DMS 273 (cell line): ENCODE data around the gene DBH.

ENCODE experiments used
- DNase-seq: peaks from one replicate; lab custom pipeline; 2025; ENCODE audit not compliant: unreplicated experiment; lab: John Stamatoyannopoulos, UW

DBH gene

DNA sequence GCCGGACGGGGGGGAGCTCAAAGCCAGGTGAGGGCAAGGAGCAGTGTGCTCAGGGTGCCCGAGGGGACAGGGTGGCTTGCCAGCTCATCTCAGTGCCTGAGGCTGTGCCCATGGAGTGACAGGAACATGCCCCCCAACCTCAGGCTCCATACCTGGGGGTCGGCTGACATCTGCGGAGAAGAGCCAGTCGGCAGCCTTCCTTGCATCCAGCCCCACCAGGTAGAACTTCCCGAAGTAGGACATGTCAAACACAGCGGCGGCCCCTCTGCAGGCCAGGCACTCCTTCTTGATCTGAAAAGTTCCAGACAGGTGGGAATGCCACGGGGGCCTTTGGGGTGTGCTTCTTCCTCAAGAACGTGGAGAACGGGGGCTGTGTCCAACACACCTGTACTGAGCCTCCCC lies 59.9 kb downstream of the DBH start:
- no peak for DNase-seq

DNA sequence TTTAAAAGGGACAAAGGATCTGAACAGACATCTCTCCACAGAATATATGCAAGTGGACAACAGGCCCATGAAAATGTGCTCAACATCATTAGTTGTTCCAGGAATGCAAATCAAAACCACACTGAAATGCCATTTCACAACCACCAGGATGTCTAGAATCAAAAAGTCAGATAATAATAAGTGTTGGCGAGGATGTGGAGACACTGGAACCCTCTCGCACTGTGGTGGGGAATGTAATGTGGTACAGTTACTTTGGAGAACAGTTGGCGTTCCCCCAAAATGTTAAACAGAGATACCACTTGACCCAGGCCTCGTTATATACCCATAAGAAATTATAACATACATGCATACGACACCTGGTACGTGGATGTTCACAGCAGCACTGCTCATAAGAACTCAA lies 63.4 kb downstream of the DBH start:
- DNase-seq: no peak

DNA sequence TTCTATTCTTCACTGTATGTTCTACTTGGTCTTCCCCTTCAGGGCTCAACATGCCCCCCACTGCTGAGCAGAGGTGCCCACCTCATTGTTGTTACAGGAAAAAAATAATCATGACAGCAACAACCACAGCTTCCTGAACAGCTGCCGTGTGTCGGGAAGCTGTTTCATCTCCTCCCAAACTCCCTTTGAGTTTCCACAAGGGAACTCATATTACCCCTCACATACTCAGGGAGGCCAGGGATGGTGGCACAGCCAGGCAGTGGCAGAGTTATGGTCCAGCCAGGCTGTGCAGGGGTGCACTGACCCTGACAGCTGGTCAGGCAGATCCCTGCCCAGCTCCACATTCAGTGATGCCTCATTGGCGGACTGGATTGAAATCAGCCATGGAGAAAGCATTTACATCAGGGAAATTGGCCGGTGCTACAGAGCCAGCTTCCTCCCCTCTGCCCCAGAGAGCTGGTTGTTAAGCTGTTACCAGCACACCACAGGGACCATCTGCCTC lies 64.7 kb downstream of the DBH start:
- peak; percentile 60 for DNase-seq

DNA sequence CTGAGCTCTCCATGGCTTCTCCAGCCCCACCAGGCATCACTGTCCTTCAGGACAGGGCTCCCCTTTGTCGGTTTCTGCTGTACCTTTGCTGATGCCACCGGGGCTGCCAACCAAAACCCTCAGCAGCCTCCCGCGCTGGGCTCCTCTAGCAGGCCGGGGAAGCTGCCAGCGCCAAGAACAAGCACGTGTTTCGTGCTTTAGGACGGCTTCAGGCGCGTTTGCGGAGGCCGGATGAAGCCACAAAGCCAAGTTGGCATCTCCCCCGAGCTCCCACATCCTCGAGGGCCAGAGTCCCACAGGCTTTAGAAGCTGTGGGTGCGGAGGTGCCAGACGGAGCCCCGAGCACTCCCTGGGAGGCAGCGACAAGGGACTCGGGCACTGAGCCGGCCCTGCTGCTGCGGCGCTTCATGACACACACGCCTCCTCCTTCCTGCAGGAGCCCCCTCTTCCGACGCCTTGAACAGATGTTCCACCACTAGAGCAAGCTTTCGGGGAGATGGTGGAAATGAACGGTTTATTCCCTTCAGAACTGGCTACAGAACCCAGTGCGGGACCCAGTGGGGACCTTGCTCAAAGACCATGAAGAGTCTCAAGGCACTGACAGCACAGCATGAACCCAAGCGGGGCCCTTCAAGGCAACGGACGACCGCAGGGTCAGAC lies 65.3 kb downstream of the DBH start:
- no peak for DNase-seq

DNA sequence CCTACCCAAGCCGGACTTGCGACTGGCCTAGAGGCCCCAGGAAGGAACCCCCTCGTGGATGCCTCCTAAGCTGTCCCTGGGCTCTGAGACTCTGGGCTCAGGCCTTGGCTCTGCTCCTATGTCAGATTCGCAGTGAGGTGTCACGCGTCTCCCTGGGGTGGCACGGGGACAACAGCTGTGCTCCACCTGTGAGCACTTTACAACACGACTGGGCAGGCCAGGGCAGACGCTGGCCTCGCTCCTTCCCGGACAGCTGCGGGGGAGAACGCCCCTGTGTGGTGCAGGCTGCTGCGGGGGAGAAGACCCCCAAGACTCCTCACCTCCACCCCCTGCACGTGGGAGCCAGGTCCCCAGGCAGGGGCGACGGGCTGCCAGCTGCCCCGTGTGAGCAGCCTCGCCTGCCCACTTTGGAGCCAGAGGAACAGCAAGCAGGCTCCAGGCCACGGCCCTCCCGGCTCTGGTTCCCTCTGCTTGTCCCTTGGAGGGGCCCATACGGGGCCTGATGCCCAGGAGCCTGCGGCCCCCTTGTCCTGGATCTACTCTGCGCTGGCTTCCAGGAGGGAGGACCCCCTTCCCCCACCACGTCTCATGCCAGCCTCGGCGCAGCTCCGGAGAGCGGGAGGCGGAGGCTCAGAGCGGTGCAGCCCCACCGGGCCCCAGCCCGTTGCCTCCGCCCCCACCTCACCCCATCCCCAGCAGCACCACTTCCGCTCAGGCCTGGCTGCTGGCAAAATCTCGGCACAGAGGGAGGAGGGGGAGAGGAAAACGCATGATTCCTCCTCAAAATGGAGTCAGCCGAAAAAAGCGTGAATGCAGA lies 66.0 kb downstream of the DBH start:
- no peak for DNase-seq

DNA sequence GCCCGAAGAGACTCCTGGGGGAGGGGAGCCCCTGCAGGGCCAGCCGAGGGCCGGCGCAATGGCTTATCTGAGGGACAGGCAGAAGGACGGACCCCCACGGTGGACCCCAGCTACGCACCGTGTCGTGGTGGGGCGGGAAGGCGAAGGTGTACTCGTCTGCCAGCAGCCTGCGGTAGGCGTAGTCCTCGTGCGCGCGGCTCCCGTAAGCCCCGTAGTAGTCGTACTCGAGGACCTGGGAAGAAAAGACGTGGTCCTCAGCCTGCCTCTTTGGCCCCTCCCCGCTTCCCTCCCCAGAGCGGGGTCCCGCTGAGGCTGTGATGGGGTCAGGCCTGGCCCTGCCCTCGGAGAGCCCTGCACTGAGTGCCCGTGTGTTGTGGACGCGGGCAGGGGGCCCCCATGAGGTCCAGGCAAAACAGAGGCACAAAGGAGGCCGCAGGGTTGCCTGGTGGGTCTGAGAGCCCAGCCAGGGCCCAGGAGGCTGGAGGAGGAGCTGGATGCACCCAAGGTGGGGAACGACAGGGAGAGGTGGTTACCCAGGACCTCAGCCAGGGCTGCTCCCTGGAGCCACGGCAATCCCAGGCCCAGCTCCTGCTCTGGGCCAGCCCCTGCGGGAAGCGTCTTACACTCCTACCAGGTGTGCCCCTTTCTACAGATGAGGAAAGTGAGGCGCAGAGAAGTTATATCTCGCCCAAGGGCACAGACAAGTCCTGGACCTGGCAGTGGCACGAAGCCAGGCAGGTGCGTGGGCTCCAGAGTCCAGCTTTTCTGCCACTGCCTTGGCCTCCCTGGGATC lies 66.8 kb downstream of the DBH start:
- DNase-seq: no peak

DNA sequence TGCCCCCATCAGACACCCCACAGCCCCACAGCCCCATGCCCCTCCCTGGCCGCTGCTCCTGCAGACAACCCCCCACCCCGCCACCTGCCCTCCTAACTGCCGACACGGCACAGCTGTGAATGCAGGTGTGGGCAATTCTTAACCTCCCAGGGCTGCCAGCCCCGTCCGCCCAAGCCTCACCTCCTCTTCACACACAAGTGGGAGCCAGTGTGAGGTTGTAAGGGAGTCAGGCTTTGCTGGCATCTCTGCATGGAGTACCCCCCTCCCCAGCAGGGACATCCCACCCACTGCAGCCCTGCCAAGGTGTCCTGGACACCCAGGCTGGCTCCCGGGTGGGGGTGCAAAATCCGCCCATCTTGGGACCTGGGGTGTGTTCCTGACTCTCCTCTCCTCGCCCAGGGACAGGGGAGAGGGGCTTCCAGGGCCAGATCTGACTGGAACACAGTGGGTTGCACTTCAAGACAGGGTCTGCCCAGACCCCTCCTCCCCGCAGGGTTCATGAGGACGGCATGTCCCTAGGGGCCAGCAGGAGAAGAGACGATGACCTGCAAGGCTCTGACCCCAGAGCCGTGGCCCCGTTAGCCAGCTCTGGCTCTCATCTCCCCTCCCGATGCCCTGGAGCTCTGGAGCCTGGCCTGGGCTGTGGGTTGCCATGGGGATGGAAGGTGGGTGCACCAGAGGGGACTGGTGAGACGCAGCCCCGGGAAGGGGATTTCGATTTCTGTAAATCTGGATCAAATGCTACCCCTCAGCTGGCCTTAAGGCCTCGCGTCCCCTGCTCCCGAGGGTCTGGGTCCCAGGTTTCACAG lies 67.6 kb downstream of the DBH start:
- no peak for DNase-seq

DNA sequence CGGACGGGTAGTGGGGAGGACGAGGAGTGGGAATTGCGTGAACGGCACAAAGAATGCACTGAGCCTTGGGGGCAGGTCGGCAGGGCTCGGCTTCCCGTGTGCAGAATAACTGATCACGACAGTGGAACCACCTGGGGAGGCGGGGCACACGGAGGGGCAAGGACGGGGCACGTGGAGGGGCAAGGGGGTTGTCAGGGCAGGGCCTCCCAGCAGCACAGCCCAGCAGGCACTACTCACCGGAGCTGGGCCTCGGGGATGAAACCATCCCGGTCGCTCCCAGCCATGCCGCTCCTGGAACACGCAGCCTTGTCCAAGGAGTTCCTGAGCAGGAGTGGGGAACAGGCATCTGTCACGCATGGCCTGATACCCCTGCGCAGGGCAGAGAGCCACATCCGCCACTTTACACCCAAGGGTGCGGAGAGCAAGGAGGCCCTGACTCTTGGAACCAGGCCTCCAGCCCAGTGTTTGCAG lies 68.6 kb downstream of the DBH start:
- peak; percentile 36 for DNase-seq

DNA sequence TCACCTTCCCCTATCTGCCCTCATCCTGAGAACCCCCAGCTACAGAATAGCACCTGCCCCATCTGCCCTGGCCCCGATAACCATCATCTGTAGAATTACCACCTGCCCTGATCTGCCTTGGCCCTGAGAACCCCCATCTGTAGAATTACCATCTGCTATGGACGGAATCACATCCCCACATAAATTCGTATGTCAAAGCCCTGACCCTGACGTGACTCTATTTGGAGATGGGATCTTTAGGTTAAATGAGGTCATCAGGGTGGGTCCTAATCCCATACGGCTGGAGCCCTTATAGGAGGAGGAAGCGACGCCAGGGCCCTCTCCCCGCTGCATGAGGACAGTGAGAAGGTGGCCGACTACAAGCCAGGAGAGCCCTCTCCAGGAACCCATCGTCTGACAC lies 69.4 kb downstream of the DBH start:
- DNase-seq: peak; percentile 81

DNA sequence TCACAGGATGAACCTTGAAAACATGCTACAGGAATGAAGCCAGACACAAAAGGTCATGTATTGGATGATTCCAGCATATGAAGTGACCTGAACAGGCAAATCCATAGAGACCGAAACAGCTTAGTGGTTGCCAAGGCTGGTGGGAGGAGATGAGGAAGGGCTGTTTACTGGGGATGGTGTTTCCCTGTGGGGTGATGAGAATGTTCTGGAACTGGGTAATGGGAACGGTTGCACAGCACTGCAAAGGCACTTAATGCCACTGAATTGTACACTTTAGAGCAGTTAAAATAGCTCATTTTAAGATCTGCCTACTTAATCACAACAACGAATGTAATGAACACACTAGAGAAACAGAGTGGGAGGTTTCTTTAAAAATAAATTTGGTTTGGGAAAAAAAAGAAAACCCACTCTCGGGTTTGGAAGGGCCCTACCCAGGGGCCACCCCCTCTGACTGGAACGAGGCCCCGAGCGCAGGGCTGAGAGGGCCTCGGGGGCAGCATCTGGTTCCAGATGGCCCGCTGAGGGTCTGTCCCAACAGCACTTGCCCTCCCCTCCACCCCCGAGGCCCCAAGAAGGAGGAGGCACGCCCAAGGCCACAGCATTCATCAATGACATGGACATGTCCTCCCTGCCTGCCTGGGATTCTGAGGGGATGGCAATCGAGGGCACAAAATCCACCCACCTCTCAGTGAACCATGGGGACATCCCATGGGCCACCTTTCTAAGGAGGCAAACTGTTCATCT lies 70.3 kb downstream of the DBH start:
- DNase-seq: no peak

DNA sequence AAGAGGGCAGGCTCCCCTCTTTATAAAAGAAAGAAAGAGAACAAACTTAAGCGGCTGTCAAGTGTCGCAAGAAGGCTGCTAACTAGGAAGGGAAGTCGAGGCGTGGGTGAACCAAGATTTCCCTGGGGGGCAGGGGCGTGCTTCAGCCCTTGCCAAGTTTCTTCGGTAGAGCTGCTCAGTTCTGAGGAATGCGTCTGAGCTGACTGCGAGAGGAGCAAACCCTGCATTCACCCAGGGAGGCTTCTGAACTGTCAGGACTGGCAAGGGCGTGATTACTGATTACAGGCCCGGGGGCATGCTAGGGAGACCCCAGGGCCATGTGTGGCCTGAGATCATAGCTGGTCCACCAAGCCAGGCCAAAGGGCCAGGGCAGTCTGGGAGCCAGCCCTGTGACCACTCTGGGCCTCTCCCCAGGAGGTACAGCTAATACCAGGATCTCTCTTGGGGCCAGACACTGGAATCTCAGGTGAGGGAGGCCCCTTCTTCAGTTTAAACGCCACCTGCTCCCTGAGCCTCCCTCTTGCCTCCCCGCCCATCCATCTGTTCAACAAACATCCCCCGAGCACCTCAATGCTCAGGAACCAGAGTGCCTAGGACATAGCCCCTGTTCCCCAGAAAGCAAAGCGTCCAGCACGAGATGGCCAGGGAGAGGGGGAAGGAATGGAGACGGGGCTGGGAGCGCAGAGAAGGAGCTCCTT lies 71.1 kb downstream of the DBH start:
- peak; percentile 39 for DNase-seq

DNA sequence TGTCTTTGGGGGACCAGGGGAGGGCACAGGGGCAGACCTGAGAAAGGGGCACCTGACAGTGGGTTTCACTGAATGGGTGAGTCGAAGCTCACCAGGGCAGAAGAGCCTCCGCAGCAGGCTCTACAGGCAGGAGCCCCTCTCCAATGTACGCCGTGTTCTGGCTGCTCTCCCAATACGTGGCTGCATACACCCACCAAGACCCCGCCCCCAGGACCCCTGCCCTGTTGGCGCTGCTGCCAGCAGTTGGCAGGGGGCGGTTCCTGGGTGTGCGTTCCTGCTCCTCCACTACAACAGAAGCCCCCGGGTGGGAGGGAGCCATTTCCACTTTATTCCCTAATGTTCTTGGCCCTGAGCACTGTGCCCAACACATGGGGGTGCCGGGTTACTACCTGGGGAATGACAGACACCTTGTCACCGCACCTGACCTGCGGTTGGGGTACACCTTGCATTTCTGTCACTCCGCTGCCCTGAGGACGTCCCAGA lies 71.6 kb downstream of the DBH start:
- no peak for DNase-seq

DNA sequence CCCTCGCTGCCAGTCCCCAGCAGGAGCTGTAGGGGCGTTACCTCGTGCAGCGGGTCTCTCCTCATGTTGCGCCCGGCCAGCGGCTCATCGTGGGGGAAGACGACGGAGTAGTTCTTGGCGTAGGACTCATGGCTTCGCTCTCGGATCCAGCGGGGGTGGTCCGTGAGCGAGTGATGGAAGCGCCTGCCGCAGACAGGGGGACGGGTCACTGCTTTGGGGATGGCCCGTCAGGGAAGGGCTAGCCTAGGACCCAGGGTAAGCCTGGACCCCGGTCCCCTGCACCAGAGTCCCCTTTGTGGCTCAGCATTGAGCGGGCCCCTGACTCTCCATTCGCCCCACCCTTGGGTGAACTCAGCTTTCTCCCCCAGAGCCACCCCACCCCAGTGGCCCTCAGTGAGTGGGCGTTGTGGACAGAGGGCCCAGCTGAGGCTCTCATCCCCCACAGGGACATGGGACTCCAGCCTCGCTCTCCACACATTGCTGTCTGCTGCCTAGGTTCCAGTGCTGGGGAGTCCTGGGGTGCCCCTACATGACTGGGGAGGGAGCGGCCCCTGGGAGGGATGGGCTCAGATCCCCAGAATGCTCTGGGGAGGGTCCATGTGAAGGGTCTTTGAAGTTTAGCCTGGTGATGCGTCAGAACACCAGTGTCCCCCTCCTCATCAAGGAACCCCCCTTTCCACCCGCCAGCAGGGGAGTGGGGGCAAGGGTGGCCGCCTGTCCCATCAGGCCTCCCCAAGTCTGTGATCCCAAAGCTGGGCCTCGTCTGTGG lies 72.3 kb downstream of the DBH start:
- DNase-seq: no peak
